GM12878 (cell line): Measurements from ENCODE around the gene SIGLECL1. TPM values are rescaled to one million over a fixed set of nuclear protein-coding genes. Genes with fewer than 3 reads are reported as not detected.

ENCODE experiments used
- ATAC-seq: fragments of 200-7000 bp; cut with Tn5 transposase; 3 replicates; pipeline ENCODE4 v1.9.1; 2020; ENCODE audit warnings: mild to moderate bottlenecking, moderate library complexity
- BruUV-seq: library from RNA; stranded (reverse); fragments of 400-500 nt; replicated peaks from 2 replicates; lab custom pipeline; 2021; lab: Mats Ljungman, UMichigan
- CTCF ChIA-PET: fragments of 300-600 bp; sonication (Branson Sonifier 250); formaldehyde crosslinking; extraction: SDS; loops from one replicate; lab custom pipeline; 2021; ENCODE audit warnings: inconsistent platforms; lab: Yijun Ruan, JAX
- POLR2A ChIA-PET: fragments of 350-600 bp; formaldehyde crosslinking; extraction: SDS; loops from one replicate; lab custom pipeline; 2021; ENCODE audit warnings: inconsistent platforms; lab: Charles Lee
- RAD21 ChIA-PET: fragments of 300-600 bp; sonication (Branson Sonifier 250); formaldehyde crosslinking; loops from one replicate; lab custom pipeline; 2023; ENCODE audit warnings: antibody characterized with exemption; ENCODE audit not compliant: unreplicated experiment; lab: Charles Lee
- SMC1A ChIA-PET: fragments of 300-600 bp; sonication (Branson Sonifier 250); formaldehyde crosslinking; loops from one replicate; lab custom pipeline; 2023; ENCODE audit not compliant: unreplicated experiment, uncharacterized antibody; lab: Charles Lee
- DNase-seq: peaks from one replicate; pipeline ENCODE4 v3.0.0-alpha.2; 2011; ENCODE audit warnings: low read depth, low spot score
- FAIRE-seq: peaks from 3 replicates; lab custom pipeline; 2011; peaks lifted over from hg19 to GRCh38; lab: Jason Lieb, UNC
- H2AFZ ChIP-seq: 2 replicates; pipeline ENCODE4 v1.6.0; 2011; ENCODE audit warnings: low read depth, low read length, control low read depth; ENCODE audit not compliant: control insufficient read depth
- H3K27ac ChIP-seq: 2 replicates; pipeline ENCODE4 v1.5.1; 2011; ENCODE audit warnings: control low read depth; ENCODE audit not compliant: control insufficient read depth, insufficient read depth
- H3K27me3 ChIP-seq, 2 experiments: replicated peaks in 1 of 2; 2 replicates each; pipeline versions ENCODE4 v1.6.0 to v1.6.1; 2011; ENCODE audit warnings: low read length in 1 of 2; ENCODE audit not compliant: control insufficient read depth in 2 of 2, insufficient read depth in 2 of 2
- H3K36me3 ChIP-seq, 2 experiments: 2 replicates each; pipeline ENCODE4 v1.5.1; 2011; ENCODE audit warnings: low read length in 1 of 2; ENCODE audit not compliant: control insufficient read depth in 2 of 2, insufficient read depth in 2 of 2
- H3K4me1 ChIP-seq: 2 replicates; pipeline ENCODE4 v1.6.1; 2011; ENCODE audit warnings: mild to moderate bottlenecking, low read length, moderate library complexity, mixed read lengths; ENCODE audit not compliant: control insufficient read depth, insufficient read depth
- H3K4me2 ChIP-seq: 2 replicates; pipeline ENCODE4 v1.6.0; 2011; ENCODE audit warnings: control low read depth; ENCODE audit not compliant: control insufficient read depth, insufficient read depth
- H3K4me3 ChIP-seq: fragments of 200-600 bp; sonication (generic); 2 replicates; pipeline ENCODE4 v1.5.1; 2016
- H3K79me2 ChIP-seq: 2 replicates; pipeline ENCODE4 v1.6.0; 2011; ENCODE audit warnings: low read length; ENCODE audit not compliant: control insufficient read depth, insufficient read depth
- H3K9ac ChIP-seq: 2 replicates; pipeline ENCODE4 v1.8.0; 2011; ENCODE audit warnings: low read length, control low read depth, mixed read lengths; ENCODE audit not compliant: control insufficient read depth, insufficient read depth
- H3K9me3 ChIP-seq: replicated peaks from 3 replicates; pipeline ENCODE4 v1.5.1; 2011; ENCODE audit warnings: mild to moderate bottlenecking, low read length; ENCODE audit not compliant: control insufficient read depth, insufficient read depth
- H4K20me1 ChIP-seq: 2 replicates; pipeline ENCODE4 v1.6.0; 2011; ENCODE audit not compliant: control insufficient read depth, insufficient read depth
- CTCF ChIP-seq, 3 experiments: IDR thresholded peaks in 2 of 3; conservative IDR thresholded peaks in 1 of 3; 2 replicates each; pipeline ENCODE4 v1.5.1; 2011; ENCODE audit warnings: low read depth in 3 of 3, low read length in 3 of 3, mild to moderate bottlenecking in 3 of 3, control low read depth in 2 of 3, moderate library complexity in 2 of 3, inconsistent platforms in 1 of 3, mixed read lengths in 1 of 3; ENCODE audit not compliant: control insufficient read depth in 2 of 3, insufficient read depth in 1 of 3; ENCODE audit errors: extremely low read depth in 1 of 3
- RAD21 ChIP-seq: IDR thresholded peaks from 2 replicates; pipeline ENCODE4 v1.6.1; 2011; ENCODE audit warnings: mild to moderate bottlenecking, low read depth, low read length, moderate library complexity; ENCODE audit not compliant: insufficient read depth
- WGBS: methylation state at CpG from one replicate; pipeline ENCODE4 v1.1.6; 2016; ENCODE audit warnings: low lambda C conversion rate; ENCODE audit not compliant: insufficient replicate concordance, insufficient coverage; ENCODE audit errors: missing lambda C conversion rate; 5-methylcytosine and 5-hydroxymethylcytosine counted together
- in situ Hi-C: fragments of 300-500 bp; cut with MboI; formaldehyde crosslinking; loops from 9 replicates; pipeline ENCODE4 v1.14.3; 2018; ENCODE audit warnings: mixed read lengths
- intact Hi-C: fragments of 100-400 bp; cut with micrococcal nuclease; formaldehyde crosslinking; loops from one replicate; pipeline ENCODE4 v1.14.2; 2022; ENCODE audit not compliant: unreplicated experiment
- polyA plus RNA-seq, 11 experiments: library from polyadenylated mRNA; depleted of rRNA in 4 of 11; unstranded in 6 of 11; stranded (reverse) in 5 of 11; fragments of >200 nt; fragmentation: Nextera tagmentation in 4 of 11; fragmentation: Illumina TruSeq in 1 of 11; extraction: Ambion mirVana in 4 of 11; extraction: Trizol in 1 of 11; gene quantifications; 1 replicate in 1 of 11; 2 replicates in 10 of 11; pipeline versions ENCODE4 v1.2.1 to v1.2.3, GENCODE V29; 2011 to 2016; ENCODE audit warnings: inconsistent platforms in 2 of 11, missing spikeins in 2 of 11, low read depth in 1 of 11
- total RNA-seq, 4 experiments: library from RNA; depleted of rRNA in 3 of 4; stranded (reverse); fragments of >200 nt in 3 of 4; fragmentation: Illumina TruSeq in 1 of 4; extraction: Trizol in 1 of 4; gene quantifications; 2 replicates each; pipeline versions ENCODE4 v1.2.1 to v1.2.3, GENCODE V29; 2013 to 2021
- TF ChIP-seq, protein P1 (sequence below): fragments of 450-650 bp; IDR thresholded peaks from 2 replicates; pipeline ENCODE4 v1.6.1; 2017; ENCODE audit warnings: mild to moderate bottlenecking, low read depth, inconsistent platforms; ENCODE audit not compliant: poor library complexity, severe bottlenecking

The SIGLECL1 gene
- total and polyA plus RNA-seq, 10 of the 15 experiments (the other 5 are each of a cell fraction or from before 2014, with no cell fraction given), result not detected

GRCh38 chr19:51296336-51297093 is 45.6 kb downstream of the SIGLECL1 start:
- RAD21 ChIA-PET, result no interaction called here
- ATAC-seq, result no peak
- WGBS, result 18% methylated on average over 9 of the region's 9 CpGs
- H3K9ac ChIP-seq, result no peak overlapping the region
- no peak overlapping the region for H2AFZ ChIP-seq
- POLR2A ChIA-PET, result no interaction called here
- SMC1A ChIA-PET, result no interaction called here
- H3K27ac ChIP-seq, result no peak overlapping the region
- H3K27me3 ChIP-seq, result peaks cover 0 to 3% of the 10 kb centered on the region in 2 experiments; a peak in 2 of 4 replicates
- H3K79me2 ChIP-seq, result no peaks in the 10 kb centered on the region
- no peaks in the 10 kb centered on the region for H3K36me3 ChIP-seq
- no peaks in the 10 kb centered on the region for H4K20me1 ChIP-seq
- FAIRE-seq, result no peak
- DNase-seq, result no peak
- in situ Hi-C loops, result no loop called here
- no peaks in the 10 kb centered on the region for H3K4me1 ChIP-seq
- no TSS peak for BruUV-seq
- H3K4me3 ChIP-seq, result no peak overlapping the region
- H3K9me3 ChIP-seq, result no peaks in the 10 kb centered on the region
- no peak overlapping the region for H3K4me2 ChIP-seq
- intact Hi-C loops, result no loop called here
- CTCF ChIA-PET, result interaction anchor here (0.8 kb wide), 1 partner anchor 151 kb away, joined by 4 read pairs; no protein-coding TSS in a partner anchor
- TF ChIP-seq CTCF (IDR thresholded peaks at IDR 0.05 in 2 of 3, conservative IDR thresholded peaks at IDR 0.05 in 1 of 3; ENCODE audit: control insufficient read depth in 2 of 3, extremely low read depth in 1 of 3, insufficient read depth in 1 of 3, low read depth in 3 of 3, low read length in 3 of 3) (peak in 1 of 3 experiments; percentile 13; a peak in 1 of 6 replicates), RAD21 (peak; percentile 39)
- TF ChIP-seq, protein P1, sequence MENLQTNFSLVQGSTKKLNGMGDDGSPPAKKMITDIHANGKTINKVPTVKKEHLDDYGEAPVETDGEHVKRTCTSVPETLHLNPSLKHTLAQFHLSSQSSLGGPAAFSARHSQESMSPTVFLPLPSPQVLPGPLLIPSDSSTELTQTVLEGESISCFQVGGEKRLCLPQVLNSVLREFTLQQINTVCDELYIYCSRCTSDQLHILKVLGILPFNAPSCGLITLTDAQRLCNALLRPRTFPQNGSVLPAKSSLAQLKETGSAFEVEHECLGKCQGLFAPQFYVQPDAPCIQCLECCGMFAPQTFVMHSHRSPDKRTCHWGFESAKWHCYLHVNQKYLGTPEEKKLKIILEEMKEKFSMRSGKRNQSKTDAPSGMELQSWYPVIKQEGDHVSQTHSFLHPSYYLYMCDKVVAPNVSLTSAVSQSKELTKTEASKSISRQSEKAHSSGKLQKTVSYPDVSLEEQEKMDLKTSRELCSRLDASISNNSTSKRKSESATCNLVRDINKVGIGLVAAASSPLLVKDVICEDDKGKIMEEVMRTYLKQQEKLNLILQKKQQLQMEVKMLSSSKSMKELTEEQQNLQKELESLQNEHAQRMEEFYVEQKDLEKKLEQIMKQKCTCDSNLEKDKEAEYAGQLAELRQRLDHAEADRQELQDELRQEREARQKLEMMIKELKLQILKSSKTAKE, result no peak
